Tibial nerve (tissue), 3 donors: ENCODE results near the gene AK8.
"Not testable (repeated sequence)": the region's sequence is repeated elsewhere in the genome, so short reads cannot be mapped to it uniquely, and the experiment has no call there.

Experiments used
- POLR2A ChIP-seq, 2 donors: fragments of 450-650 bp; IDR thresholded peaks; one replicate each; pipeline ENCODE4 v1.6.1; 2017; ENCODE audit warnings: antibody characterized with exemption in 2 of 2, mild to moderate bottlenecking in 2 of 2, moderate library complexity in 2 of 2
- TF ChIP-seq, protein P1 (sequence below), 5 experiments: fragments of 200-600 bp in 3 of 5; fragments of 450-650 bp in 2 of 5; sonication (generic) in 3 of 5; IDR thresholded peaks; one replicate each; pipeline ENCODE4 v1.5.1; 2016 to 2019; ENCODE audit warnings: antibody characterized with exemption in 5 of 5, mild to moderate bottlenecking in 3 of 5, moderate library complexity in 2 of 5

DNA sequence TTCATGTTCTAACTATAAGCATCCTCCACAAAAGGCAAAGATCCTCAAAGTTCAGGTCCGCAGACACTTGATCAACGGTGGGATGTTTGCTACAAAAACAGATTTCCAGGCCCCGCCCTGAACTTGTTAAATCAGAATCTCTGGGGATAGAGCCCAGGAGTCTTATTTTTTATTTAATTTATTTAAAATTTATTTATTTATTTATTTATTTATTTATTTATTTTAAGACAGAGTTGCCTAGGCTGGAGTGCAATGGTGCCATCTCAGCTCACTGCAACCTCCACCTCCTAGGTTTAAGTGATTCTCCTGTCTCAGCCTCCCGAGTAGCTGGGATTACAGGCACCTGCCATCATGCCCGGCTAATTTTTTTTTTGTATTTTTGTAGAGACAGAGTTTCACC, 166.9 kb downstream of the AK8 start:
- TF ChIP-seq, protein P1, sequence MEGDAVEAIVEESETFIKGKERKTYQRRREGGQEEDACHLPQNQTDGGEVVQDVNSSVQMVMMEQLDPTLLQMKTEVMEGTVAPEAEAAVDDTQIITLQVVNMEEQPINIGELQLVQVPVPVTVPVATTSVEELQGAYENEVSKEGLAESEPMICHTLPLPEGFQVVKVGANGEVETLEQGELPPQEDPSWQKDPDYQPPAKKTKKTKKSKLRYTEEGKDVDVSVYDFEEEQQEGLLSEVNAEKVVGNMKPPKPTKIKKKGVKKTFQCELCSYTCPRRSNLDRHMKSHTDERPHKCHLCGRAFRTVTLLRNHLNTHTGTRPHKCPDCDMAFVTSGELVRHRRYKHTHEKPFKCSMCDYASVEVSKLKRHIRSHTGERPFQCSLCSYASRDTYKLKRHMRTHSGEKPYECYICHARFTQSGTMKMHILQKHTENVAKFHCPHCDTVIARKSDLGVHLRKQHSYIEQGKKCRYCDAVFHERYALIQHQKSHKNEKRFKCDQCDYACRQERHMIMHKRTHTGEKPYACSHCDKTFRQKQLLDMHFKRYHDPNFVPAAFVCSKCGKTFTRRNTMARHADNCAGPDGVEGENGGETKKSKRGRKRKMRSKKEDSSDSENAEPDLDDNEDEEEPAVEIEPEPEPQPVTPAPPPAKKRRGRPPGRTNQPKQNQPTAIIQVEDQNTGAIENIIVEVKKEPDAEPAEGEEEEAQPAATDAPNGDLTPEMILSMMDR (IDR thresholded peaks at IDR 0.05), result not testable (repeated sequence)
- not testable (repeated sequence) for TF ChIP-seq POLR2A (IDR thresholded peaks at IDR 0.05)
